Astrocyte (in vitro differentiated cells and primary cell): Measurements from ENCODE around the gene CNTLN. TPM values are rescaled to one million over a fixed set of nuclear protein-coding genes. Genes with fewer than 3 reads are reported as not detected.
"Not testable (repeated sequence)": the region's sequence is repeated elsewhere in the genome, so short reads cannot be mapped to it uniquely, and the experiment has no call there.

Source experiments
- DNase-seq: peaks from one replicate; pipeline ENCODE4 v3.0.0-alpha.2; 2010; ENCODE audit warnings: low read depth
- FAIRE-seq: peaks from 2 replicates; lab custom pipeline; 2011; peaks lifted over from hg19 to GRCh38; lab: Jason Lieb, UNC
- H2AFZ ChIP-seq: 2 replicates; pipeline ENCODE4 v1.6.0; 2012; ENCODE audit warnings: low read depth, low read length, inconsistent platforms
- H3K27ac ChIP-seq: 2 replicates; pipeline ENCODE4 v1.5.1; 2011; ENCODE audit warnings: low read depth, low read length, inconsistent platforms
- H3K27me3 ChIP-seq: 2 replicates; pipeline ENCODE4 v1.6.0; 2011; ENCODE audit warnings: low read length, inconsistent platforms; ENCODE audit not compliant: insufficient read depth
- H3K36me3 ChIP-seq: 2 replicates; pipeline ENCODE4 v1.5.1; 2011; ENCODE audit warnings: low read length, inconsistent platforms; ENCODE audit not compliant: insufficient read depth
- H3K4me1 ChIP-seq: 2 replicates; pipeline ENCODE4 v1.5.1; 2011; ENCODE audit warnings: low read length, inconsistent platforms; ENCODE audit not compliant: insufficient read depth
- H3K4me2 ChIP-seq: 2 replicates; pipeline ENCODE4 v1.6.0; 2012; ENCODE audit warnings: low read length, inconsistent platforms
- H3K4me3 ChIP-seq: 2 replicates; pipeline ENCODE4 v1.5.1; 2011; ENCODE audit warnings: low read depth, mild to moderate bottlenecking, low read length, inconsistent platforms; ENCODE audit not compliant: insufficient read depth
- H3K79me2 ChIP-seq: 2 replicates; pipeline ENCODE4 v1.6.0; 2012; ENCODE audit warnings: mild to moderate bottlenecking, low read length, inconsistent platforms; ENCODE audit not compliant: insufficient read depth
- H3K9ac ChIP-seq: 2 replicates; pipeline ENCODE4 v1.6.0; 2012; ENCODE audit warnings: mild to moderate bottlenecking, low read length, inconsistent platforms
- H3K9me3 ChIP-seq: 2 replicates; pipeline ENCODE4 v1.5.1; 2012; ENCODE audit warnings: low read depth, mild to moderate bottlenecking, low read length, inconsistent platforms; ENCODE audit not compliant: insufficient read depth
- H4K20me1 ChIP-seq: 2 replicates; pipeline ENCODE4 v1.6.0; 2012; ENCODE audit warnings: low read length, inconsistent platforms; ENCODE audit not compliant: insufficient read depth
- H3K27ac Mint-ChIP-seq: one replicate; pipeline ENCODE4 v1.8.0; 2021; ENCODE audit warnings: mild to moderate bottlenecking, mixed read lengths; ENCODE audit not compliant: unreplicated experiment
- H3K27me3 Mint-ChIP-seq: one replicate; pipeline ENCODE4 v1.8.0; 2021; ENCODE audit warnings: low read depth, mixed read lengths; ENCODE audit not compliant: unreplicated experiment
- H3K36me3 Mint-ChIP-seq: one replicate; pipeline ENCODE4 v1.8.0; 2021; ENCODE audit warnings: low read depth, mixed read lengths; ENCODE audit not compliant: unreplicated experiment
- H3K4me1 Mint-ChIP-seq: one replicate; pipeline ENCODE4 v1.8.0; 2021; ENCODE audit warnings: low read depth, mixed read lengths; ENCODE audit not compliant: unreplicated experiment
- H3K4me3 Mint-ChIP-seq: one replicate; pipeline ENCODE4 v1.8.0; 2021; ENCODE audit warnings: mild to moderate bottlenecking, moderate library complexity, mixed read lengths; ENCODE audit not compliant: unreplicated experiment
- H3K9me3 Mint-ChIP-seq: one replicate; pipeline ENCODE4 v1.8.0; 2021; ENCODE audit warnings: mild to moderate bottlenecking, mixed read lengths; ENCODE audit not compliant: unreplicated experiment
- CTCF ChIP-seq: IDR thresholded peaks from 2 replicates; pipeline ENCODE4 v1.5.1; 2011; ENCODE audit warnings: low read depth, mild to moderate bottlenecking, inconsistent platforms, low read length, moderate library complexity; ENCODE audit not compliant: insufficient read depth
- EZH2 ChIP-seq: IDR thresholded peaks from 2 replicates; pipeline ENCODE4 v1.6.1; 2012; ENCODE audit warnings: mild to moderate bottlenecking, low read length, inconsistent platforms; ENCODE audit not compliant: insufficient read depth
- total RNA-seq: library from RNA; stranded (reverse); gene quantifications from 2 replicates; pipeline ENCODE4 v1.2.1, GENCODE V29; 2021

Gene CNTLN
- total RNA-seq, 1 donor from 2014 or later: 4.4 TPM

GRCh38 chr9:17165764-17166163, 30.9 kb downstream of the CNTLN start:
- Histone ChIP-seq H3K4me2 (no peak overlapping the region), H3K9me3 (no peaks in the 10 kb centered on the region), H3K9ac (no peak overlapping the region), H3K79me2 (peaks cover 11% of the 10 kb centered on the region), H3K4me1 (no peaks in the 10 kb centered on the region), H3K27ac (no peak overlapping the region), H3K27me3 (no peaks in the 10 kb centered on the region), H4K20me1 (no peaks in the 10 kb centered on the region), H3K36me3 (no peaks in the 10 kb centered on the region), H2AFZ (no peak overlapping the region), H3K4me3 (no peak overlapping the region)
- DNase-seq (no peak), FAIRE-seq (no peak)
- Mint-ChIP-seq H3K9me3 (no peaks in the 10 kb centered on the region), H3K27ac (no peak overlapping the region), H3K27me3 (no peaks in the 10 kb centered on the region), H3K4me1 (no peaks in the 10 kb centered on the region), H3K36me3 (no peaks in the 10 kb centered on the region), H3K4me3 (no peak overlapping the region)
- TF ChIP-seq EZH2 (no peak), CTCF (no peak)

DNA sequence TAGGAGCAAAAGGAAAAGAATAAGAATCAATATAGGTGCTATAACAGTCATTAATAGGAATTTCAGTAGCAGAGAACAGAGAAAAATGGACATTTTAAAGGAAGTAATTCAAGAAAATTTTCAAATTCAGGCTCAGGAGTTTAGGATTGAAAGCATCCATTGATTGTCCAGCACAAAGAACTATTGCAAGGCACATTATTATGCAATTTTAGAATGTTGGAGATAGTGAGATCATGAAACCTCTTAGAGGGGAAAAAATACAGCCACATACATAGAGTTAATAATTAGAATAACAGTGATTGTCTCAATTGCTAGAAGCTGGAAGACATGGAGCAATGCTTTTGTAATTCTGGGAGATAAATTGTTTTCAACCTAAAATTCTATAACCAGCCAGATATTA, 31.5 kb downstream of the CNTLN start:
- no peak overlapping the region for H3K27ac ChIP-seq
- Mint-ChIP-seq H3K27ac (no peak overlapping the region), H3K4me3 (no peak overlapping the region), H3K4me1 (no peaks in the 10 kb centered on the region), H3K36me3 (no peaks in the 10 kb centered on the region), H3K27me3 (no peaks in the 10 kb centered on the region), H3K9me3 (no peaks in the 10 kb centered on the region)
- H2AFZ ChIP-seq: no peak overlapping the region
- no peaks in the 10 kb centered on the region for H3K27me3 ChIP-seq
- TF ChIP-seq EZH2 (no peak), CTCF (no peak)
- FAIRE-seq (no peak), DNase-seq (no peak)
- H3K36me3 ChIP-seq: no peaks in the 10 kb centered on the region
- H3K4me3 ChIP-seq: no peak overlapping the region
- H3K9me3 ChIP-seq: no peaks in the 10 kb centered on the region
- no peak overlapping the region for H3K4me2 ChIP-seq
- H3K9ac ChIP-seq: no peak overlapping the region
- peaks cover 4% of the 10 kb centered on the region for H4K20me1 ChIP-seq
- peaks cover 17% of the 10 kb centered on the region for H3K79me2 ChIP-seq
- no peaks in the 10 kb centered on the region for H3K4me1 ChIP-seq

- FAIRE-seq (no peak), DNase-seq (no peak)
- H3K9ac ChIP-seq: no peak overlapping the region
- no peak overlapping the region for H3K4me3 ChIP-seq
- no peaks in the 10 kb centered on the region for H3K36me3 ChIP-seq
- H3K36me3 Mint-ChIP-seq: peaks cover 2% of the 10 kb centered on the region
- no peak overlapping the region for H3K4me2 ChIP-seq
- H3K27me3 ChIP-seq: no peaks in the 10 kb centered on the region
- H3K27ac Mint-ChIP-seq: no peak overlapping the region
- H3K27ac ChIP-seq: no peak overlapping the region
- H3K4me3 Mint-ChIP-seq: no peak overlapping the region
- H3K27me3 Mint-ChIP-seq: no peaks in the 10 kb centered on the region
- peaks cover 37% of the 10 kb centered on the region for H3K79me2 ChIP-seq
- no peaks in the 10 kb centered on the region for H3K9me3 ChIP-seq
- peaks cover 15% of the 10 kb centered on the region for H4K20me1 ChIP-seq
- TF ChIP-seq EZH2 (no peak), CTCF (no peak)
- H3K9me3 Mint-ChIP-seq: no peaks in the 10 kb centered on the region
- H2AFZ ChIP-seq: no peak overlapping the region
- no peaks in the 10 kb centered on the region for H3K4me1 ChIP-seq
- no peaks in the 10 kb centered on the region for H3K4me1 Mint-ChIP-seq
These were observed 36.7 kb downstream of the CNTLN start for GRCh38 chr9:17171309-17172094.

DNA sequence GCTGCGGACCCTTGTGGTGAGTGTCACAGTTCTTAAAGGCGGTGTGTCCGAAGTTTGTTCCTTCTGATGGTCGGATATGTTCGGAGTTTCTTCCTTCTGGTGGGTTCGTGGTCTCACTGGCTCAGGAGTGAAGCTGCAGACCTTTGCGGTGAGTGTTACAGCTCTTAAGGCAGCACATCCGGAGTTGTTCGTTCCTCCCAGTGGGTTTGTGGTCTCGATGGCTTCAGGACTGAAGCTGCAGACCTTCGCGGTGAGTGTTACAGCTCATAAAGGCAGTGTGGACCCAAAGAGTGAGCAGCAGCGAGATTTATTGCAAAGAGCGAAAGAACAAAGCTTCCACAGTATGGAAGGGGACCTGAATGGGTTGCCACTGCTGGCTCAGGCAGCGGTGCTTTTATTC, 42.7 kb downstream of the CNTLN start:
- not testable (repeated sequence) for H3K4me3 Mint-ChIP-seq, FAIRE-seq, H3K27me3 ChIP-seq, H3K27ac Mint-ChIP-seq, H3K27me3 Mint-ChIP-seq, H3K9ac ChIP-seq, H3K36me3 ChIP-seq, H3K27ac ChIP-seq, DNase-seq, H2AFZ ChIP-seq, H3K9me3 ChIP-seq, H3K4me2 ChIP-seq, H3K4me1 ChIP-seq, H3K9me3 Mint-ChIP-seq, H3K4me1 Mint-ChIP-seq, H3K36me3 Mint-ChIP-seq, H3K4me3 ChIP-seq
- Histone ChIP-seq H3K79me2 (peaks cover 29% of the 10 kb centered on the region), H4K20me1 (peaks cover 14% of the 10 kb centered on the region)
